KMS-11 (cell line): ENCODE data around the gene ZNF101.

Experiments used
- H2AFZ ChIP-seq: fragments of 200-600 bp; sonication (generic); 2 replicates; pipeline ENCODE4 v1.6.1; 2016; ENCODE audit warnings: antibody characterized with exemption, mixed run types, low read depth
- H3K27ac ChIP-seq: fragments of 200-600 bp; sonication (generic); 2 replicates; pipeline ENCODE4 v1.6.1; 2016; ENCODE audit warnings: mild to moderate bottlenecking, mixed run types
- H3K27me3 ChIP-seq: fragments of 200-600 bp; sonication (generic); 2 replicates; pipeline ENCODE4 v1.6.1; 2017; ENCODE audit warnings: mild to moderate bottlenecking, low read depth, mixed run types, moderate library complexity; ENCODE audit not compliant: insufficient read depth
- H3K36me3 ChIP-seq: fragments of 200-600 bp; sonication (generic); 2 replicates; pipeline ENCODE4 v1.6.1; 2017; ENCODE audit warnings: mild to moderate bottlenecking, mixed run types; ENCODE audit not compliant: insufficient read depth
- H3K4me1 ChIP-seq: fragments of 200-600 bp; sonication (generic); 2 replicates; pipeline ENCODE4 v1.6.1; 2016; ENCODE audit warnings: mild to moderate bottlenecking, low read depth, mixed run types; ENCODE audit not compliant: poor library complexity, severe bottlenecking
- H3K4me2 ChIP-seq: fragments of 200-600 bp; sonication (generic); 2 replicates; pipeline ENCODE4 v1.7.0; 2016; ENCODE audit warnings: mild to moderate bottlenecking, mixed run types
- H3K4me3 ChIP-seq: fragments of 200-600 bp; sonication (generic); IDR thresholded peaks from 2 replicates; pipeline ENCODE4 v1.6.1; 2017; ENCODE audit warnings: low read depth, low read length, mixed read lengths; ENCODE audit not compliant: insufficient read depth
- H3K79me2 ChIP-seq: fragments of 200-600 bp; sonication (generic); 2 replicates; pipeline ENCODE4 v1.6.1; 2016; ENCODE audit warnings: low read depth, mixed run types; ENCODE audit not compliant: insufficient read depth
- H3K9ac ChIP-seq: fragments of 200-600 bp; sonication (generic); 2 replicates; pipeline ENCODE4 v1.6.1; 2016; ENCODE audit warnings: mild to moderate bottlenecking, mixed run types
- H4K20me1 ChIP-seq: fragments of 200-600 bp; sonication (generic); 2 replicates; pipeline ENCODE4 v1.6.1; 2016; ENCODE audit warnings: mild to moderate bottlenecking, mixed run types; ENCODE audit not compliant: insufficient read depth
- TF ChIP-seq, protein P1 (sequence below): fragments of 200-600 bp; sonication (generic); conservative IDR thresholded peaks from 2 replicates; pipeline ENCODE4 v1.6.1; 2017; ENCODE audit warnings: low read depth, mild to moderate bottlenecking, antibody characterized with exemption, low read length, moderate library complexity, mixed read lengths

Gene ZNF101

DNA sequence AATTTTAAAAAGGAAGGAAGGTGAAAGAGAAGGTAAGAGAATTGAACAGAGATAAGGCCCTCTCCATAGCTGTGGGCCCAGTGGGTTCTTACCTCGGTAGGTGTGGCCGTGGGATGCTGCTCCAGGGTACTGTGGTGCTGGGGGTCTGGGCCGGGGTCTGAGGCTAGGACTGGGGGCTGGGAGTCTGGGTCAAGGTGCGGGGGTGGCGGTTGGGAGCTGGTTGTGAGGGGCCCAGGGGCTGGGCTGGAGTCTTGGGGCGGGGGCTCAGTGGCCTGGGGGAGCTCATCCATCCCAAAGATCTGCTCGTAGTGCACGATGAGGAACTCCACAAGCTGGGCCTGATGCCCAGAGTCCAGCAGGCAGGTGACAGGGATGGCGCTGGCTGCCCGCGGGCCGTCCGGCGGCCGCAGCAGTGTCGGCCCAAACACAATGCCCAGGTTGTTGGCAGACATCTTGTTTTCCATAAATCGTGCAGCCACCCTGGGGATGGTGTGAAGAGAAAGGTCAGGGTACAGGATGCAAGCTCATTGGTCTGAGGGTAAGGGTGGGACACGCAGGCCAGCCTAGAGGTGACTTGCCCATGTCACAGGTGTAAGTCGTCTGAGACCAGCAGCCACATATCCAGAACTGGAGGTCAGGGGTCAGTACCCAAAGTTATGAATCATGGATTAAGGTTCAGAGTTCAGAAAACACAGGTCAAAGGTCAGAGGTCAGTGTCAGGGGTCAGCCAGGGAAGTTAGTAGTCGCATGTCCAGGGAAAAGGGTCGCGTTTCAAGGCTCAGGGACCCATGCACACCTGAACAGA is 34.7 kb upstream of the ZNF101 start:
- Histone ChIP-seq H3K36me3 (no peaks in the 10 kb centered on the region), H3K27me3 (no peaks in the 10 kb centered on the region)

DNA sequence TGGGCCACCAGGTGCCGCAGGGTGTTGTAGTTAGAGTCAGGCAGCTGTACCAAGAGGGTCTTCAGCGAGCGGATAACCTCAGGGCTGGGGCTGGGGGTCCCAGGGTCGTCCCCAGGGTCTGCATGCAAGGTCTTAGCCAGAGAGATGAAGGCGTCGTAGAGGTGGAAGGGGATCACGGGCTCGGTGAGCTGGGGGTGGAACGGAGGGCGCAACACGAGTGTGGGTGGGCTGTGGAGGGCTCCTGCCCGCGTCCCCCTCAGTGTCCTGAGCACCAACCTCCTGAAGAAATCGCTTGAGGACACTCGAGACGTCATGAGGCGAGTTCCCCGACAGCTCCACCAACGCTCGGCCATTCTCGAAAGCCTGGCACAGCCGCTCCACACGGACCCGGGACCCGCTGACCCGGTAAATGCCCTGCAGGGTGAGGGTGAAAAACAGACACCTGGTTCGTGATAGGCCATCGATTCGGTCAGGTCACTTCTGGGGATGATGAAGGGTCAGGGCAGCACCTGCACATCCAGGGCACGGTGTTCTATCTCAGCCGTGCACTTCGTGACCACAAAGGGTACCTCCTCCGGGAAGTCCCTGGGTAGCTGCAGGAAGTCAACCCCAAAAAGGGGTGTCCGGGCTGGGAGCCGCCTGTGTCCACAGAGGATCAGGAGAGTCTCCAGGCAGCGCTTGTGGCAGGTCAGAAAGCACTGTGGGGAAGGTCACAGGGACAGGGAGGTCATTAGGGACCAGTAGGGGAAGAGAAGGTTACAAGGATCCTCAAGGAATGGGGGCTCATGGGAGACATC is 33.9 kb upstream of the ZNF101 start:
- H3K27ac ChIP-seq, result no peak overlapping the region
- no peak overlapping the region for H3K4me3 ChIP-seq
- no peaks in the 10 kb centered on the region for H4K20me1 ChIP-seq
- no peak overlapping the region for H3K4me2 ChIP-seq
- no peaks in the 10 kb centered on the region for H3K4me1 ChIP-seq
- H3K36me3 ChIP-seq, result no peaks in the 10 kb centered on the region
- no peak overlapping the region for H2AFZ ChIP-seq
- TF ChIP-seq, protein P1, sequence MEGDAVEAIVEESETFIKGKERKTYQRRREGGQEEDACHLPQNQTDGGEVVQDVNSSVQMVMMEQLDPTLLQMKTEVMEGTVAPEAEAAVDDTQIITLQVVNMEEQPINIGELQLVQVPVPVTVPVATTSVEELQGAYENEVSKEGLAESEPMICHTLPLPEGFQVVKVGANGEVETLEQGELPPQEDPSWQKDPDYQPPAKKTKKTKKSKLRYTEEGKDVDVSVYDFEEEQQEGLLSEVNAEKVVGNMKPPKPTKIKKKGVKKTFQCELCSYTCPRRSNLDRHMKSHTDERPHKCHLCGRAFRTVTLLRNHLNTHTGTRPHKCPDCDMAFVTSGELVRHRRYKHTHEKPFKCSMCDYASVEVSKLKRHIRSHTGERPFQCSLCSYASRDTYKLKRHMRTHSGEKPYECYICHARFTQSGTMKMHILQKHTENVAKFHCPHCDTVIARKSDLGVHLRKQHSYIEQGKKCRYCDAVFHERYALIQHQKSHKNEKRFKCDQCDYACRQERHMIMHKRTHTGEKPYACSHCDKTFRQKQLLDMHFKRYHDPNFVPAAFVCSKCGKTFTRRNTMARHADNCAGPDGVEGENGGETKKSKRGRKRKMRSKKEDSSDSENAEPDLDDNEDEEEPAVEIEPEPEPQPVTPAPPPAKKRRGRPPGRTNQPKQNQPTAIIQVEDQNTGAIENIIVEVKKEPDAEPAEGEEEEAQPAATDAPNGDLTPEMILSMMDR, result no peak
- no peak overlapping the region for H3K9ac ChIP-seq
- H3K79me2 ChIP-seq, result no peaks in the 10 kb centered on the region
- H3K27me3 ChIP-seq, result no peaks in the 10 kb centered on the region

More for the DNA sequence above, 34.7 kb upstream of the ZNF101 start:
- TF ChIP-seq, protein P1, result no peak
- Histone ChIP-seq H3K79me2 (no peaks in the 10 kb centered on the region), H4K20me1 (no peaks in the 10 kb centered on the region), H3K9ac (no peak overlapping the region), H3K4me2 (no peak overlapping the region), H3K4me1 (no peaks in the 10 kb centered on the region), H2AFZ (no peak overlapping the region), H3K27ac (no peak overlapping the region), H3K4me3 (no peak overlapping the region)

DNA sequence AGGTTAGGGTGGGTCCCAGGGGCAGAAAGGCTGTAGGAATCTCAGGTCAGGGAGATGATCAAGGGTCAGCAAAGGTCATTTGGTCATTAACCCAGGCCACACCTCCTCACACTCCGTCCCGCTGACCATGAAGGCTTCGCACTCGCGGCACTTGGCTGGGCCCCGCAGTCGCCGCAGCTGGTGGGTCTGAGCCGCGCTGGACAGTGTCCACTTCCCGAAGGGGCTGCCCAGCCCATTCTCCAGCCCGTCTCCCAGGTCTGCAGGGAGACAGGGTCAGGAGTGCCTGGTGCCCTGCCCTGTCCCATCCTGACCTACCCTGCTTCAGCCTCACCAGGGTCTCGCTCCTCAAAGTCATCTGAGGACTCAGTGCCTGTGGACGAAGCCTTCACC is 33.3 kb upstream of the ZNF101 start:
- Histone ChIP-seq H3K4me1 (no peaks in the 10 kb centered on the region), H2AFZ (no peak overlapping the region), H3K27ac (no peak overlapping the region), H3K27me3 (no peaks in the 10 kb centered on the region), H3K9ac (no peak overlapping the region), H3K36me3 (no peaks in the 10 kb centered on the region), H3K79me2 (no peaks in the 10 kb centered on the region), H4K20me1 (no peaks in the 10 kb centered on the region), H3K4me2 (no peak overlapping the region), H3K4me3 (no peak overlapping the region)
- TF ChIP-seq, protein P1, result no peak

DNA sequence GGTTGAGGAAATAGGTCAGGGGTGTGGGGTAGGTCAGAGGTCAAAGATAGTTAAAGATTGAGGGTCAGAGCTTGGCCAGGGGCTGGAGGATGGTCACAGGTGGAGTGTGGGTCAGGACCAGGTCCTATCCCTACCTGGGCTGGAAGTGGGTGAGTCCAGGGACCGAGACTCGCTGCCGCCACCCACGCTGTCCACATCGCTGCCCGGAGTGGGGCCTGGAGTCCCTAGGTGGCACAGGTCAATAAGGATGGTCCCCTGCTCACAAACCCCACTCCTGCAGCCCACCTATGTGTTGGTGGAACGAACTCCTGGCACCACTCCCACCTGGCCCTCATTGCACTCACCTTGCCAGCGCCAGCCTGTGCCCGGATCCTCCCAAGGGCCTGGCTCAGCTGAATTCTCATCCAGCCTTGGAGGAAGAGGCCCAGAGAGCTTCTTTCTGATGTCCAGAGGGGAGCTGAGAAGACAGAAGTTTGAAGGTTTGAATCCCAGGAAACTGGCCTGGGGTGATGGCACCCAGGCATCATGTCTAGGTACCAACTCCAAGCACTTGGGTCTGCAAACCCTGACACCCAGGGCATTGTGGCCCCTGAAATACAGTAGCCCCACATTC is 32.0 kb upstream of the ZNF101 start:
- H2AFZ ChIP-seq, result no peak overlapping the region
- no peaks in the 10 kb centered on the region for H3K36me3 ChIP-seq
- no peak overlapping the region for H3K4me3 ChIP-seq
- no peaks in the 10 kb centered on the region for H3K79me2 ChIP-seq
- H3K27ac ChIP-seq, result no peak overlapping the region
- TF ChIP-seq, protein P1, result no peak
- H3K4me1 ChIP-seq, result no peaks in the 10 kb centered on the region
- H4K20me1 ChIP-seq, result no peaks in the 10 kb centered on the region
- H3K9ac ChIP-seq, result no peak overlapping the region
- H3K27me3 ChIP-seq, result no peaks in the 10 kb centered on the region
- H3K4me2 ChIP-seq, result no peak overlapping the region
